Calu3 (cell line): ENCODE measurements around the gene DHRS7C. TPM values are rescaled to one million over a fixed set of nuclear protein-coding genes. Genes with fewer than 3 reads are reported as not detected.

ENCODE experiments used
- BruUV-seq: library from RNA; stranded (reverse); fragments of 400-500 nt; replicated peaks from 2 replicates; lab custom pipeline; 2021; lab: Mats Ljungman, UMichigan
- CTCF ChIA-PET: fragments of 300-600 bp; sonication (Branson Sonifier 250); formaldehyde crosslinking; loops from one replicate; lab custom pipeline; 2022; ENCODE audit warnings: antibody characterized with exemption; lab: Charles Lee
- DNase-seq: peaks from one replicate; pipeline ENCODE4 v3.0.0; 2022
- H3K27ac Mint-ChIP-seq: one replicate; pipeline ENCODE4 v1.8.0; 2022; ENCODE audit warnings: mixed read lengths; ENCODE audit not compliant: unreplicated experiment
- H3K27me3 Mint-ChIP-seq: one replicate; pipeline ENCODE4 v1.8.0; 2022; ENCODE audit warnings: mixed read lengths; ENCODE audit not compliant: unreplicated experiment
- H3K36me3 Mint-ChIP-seq: one replicate; pipeline ENCODE4 v1.8.0; 2022; ENCODE audit warnings: mild to moderate bottlenecking, moderate library complexity, mixed read lengths; ENCODE audit not compliant: insufficient read depth, unreplicated experiment
- H3K4me1 Mint-ChIP-seq: one replicate; pipeline ENCODE4 v1.8.0; 2022; ENCODE audit warnings: mild to moderate bottlenecking, low read depth, mixed read lengths; ENCODE audit not compliant: unreplicated experiment
- H3K4me3 Mint-ChIP-seq: one replicate; pipeline ENCODE4 v1.8.0; 2022; ENCODE audit warnings: mild to moderate bottlenecking, low read depth, moderate library complexity, mixed read lengths; ENCODE audit not compliant: unreplicated experiment
- H3K9me3 Mint-ChIP-seq: one replicate; pipeline ENCODE4 v1.8.0; 2022; ENCODE audit warnings: low read depth, mixed read lengths; ENCODE audit not compliant: unreplicated experiment
- CTCF ChIP-seq: fragments of 200-600 bp; IDR thresholded peaks from one replicate; pipeline ENCODE4 v1.8.0; 2022; ENCODE audit warnings: antibody characterized with exemption; ENCODE audit not compliant: unreplicated experiment
- intact Hi-C: fragments of 100-400 bp; cut with micrococcal nuclease; formaldehyde crosslinking; loops from one replicate; pipeline ENCODE4 v1.10.0; 2022; ENCODE audit not compliant: unreplicated experiment
- total RNA-seq: library from RNA; stranded (reverse); gene quantifications from 2 replicates; pipeline ENCODE4 v1.2.3, GENCODE V29; 2022

DHRS7C gene
- total RNA-seq, 1 experiment from 2014 or later: not detected

DNA sequence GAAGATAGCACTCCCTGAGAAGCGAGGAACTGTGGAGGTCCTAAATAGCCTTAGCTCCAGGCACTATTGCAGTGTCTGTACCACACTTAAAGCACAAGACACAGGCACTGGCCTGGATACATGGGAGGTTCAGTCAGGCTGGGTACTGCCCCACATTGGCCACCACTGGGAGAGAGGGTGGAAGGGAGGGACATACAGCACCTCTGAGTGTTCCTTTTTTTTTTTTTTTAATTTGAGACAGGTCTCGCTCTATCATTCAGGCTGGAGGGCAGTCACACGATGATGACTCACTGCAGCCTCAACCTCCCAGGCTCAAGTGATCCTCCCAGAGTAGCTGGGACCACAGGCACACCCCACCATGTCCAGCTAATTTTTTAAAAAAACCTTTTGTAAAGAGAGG lies 29.1 kb upstream of the DHRS7C start:
- CTCF ChIA-PET: interaction anchor here (0.6 kb wide), 1 partner anchor 99 kb away, joined by 3 read pairs; no protein-coding TSS in a partner anchor
- no peaks in the 10 kb centered on the region for H3K27me3 Mint-ChIP-seq
- intact Hi-C loops: no loop called here
- no peak for DNase-seq
- no peaks in the 10 kb centered on the region for H3K9me3 Mint-ChIP-seq
- no peak overlapping the region for H3K27ac Mint-ChIP-seq
- TF ChIP-seq CTCF: no peak
- no TSS peak for BruUV-seq
- no peak overlapping the region for H3K4me3 Mint-ChIP-seq
- H3K36me3 Mint-ChIP-seq: no peaks in the 10 kb centered on the region
- peaks cover 23% of the 10 kb centered on the region for H3K4me1 Mint-ChIP-seq

- Mint-ChIP-seq H3K4me3 (no peak overlapping the region), H3K27me3 (no peaks in the 10 kb centered on the region), H3K4me1 (peaks cover 23% of the 10 kb centered on the region), H3K27ac (peak overlapping the region; percentile 33), H3K36me3 (no peaks in the 10 kb centered on the region), H3K9me3 (no peaks in the 10 kb centered on the region)
- intact Hi-C loops: no loop called here
- TF ChIP-seq CTCF: no peak
- CTCF ChIA-PET: no interaction called here
- no TSS peak for BruUV-seq
- DNase-seq: no peak
Measured at GRCh38 chr17:9818760-9819159, 27.4 kb upstream of the DHRS7C start.

DNA sequence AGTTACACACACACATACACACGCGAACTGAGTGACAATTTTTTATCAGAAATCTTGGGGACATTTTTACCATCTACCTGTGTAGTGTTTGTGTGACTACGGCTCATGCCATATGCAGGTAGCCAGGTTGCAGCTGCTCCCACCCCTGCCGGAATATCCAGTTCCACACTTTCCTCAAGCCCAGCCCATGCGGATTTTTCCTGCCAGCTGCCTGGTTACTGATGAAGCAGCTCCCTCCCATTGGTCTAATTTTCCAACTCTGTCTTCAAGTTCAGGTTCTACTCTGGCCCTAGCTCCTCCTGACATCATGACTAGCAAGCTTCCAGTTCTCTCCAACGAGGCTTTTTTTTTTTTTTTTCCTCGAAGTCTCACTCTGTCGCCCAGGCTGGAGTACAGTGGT lies 25.7 kb upstream of the DHRS7C start:
- no peak overlapping the region for H3K27ac Mint-ChIP-seq
- no peaks in the 10 kb centered on the region for H3K9me3 Mint-ChIP-seq
- TF ChIP-seq CTCF: no peak
- intact Hi-C loops: no loop called here
- CTCF ChIA-PET: interaction anchor here (0.7 kb wide), 1 partner anchor 58 kb away, joined by 4 read pairs; no protein-coding TSS in a partner anchor
- H3K27me3 Mint-ChIP-seq: no peaks in the 10 kb centered on the region
- H3K36me3 Mint-ChIP-seq: no peaks in the 10 kb centered on the region
- H3K4me3 Mint-ChIP-seq: no peak overlapping the region
- DNase-seq: peak; percentile 61
- no TSS peak for BruUV-seq
- peaks cover 23% of the 10 kb centered on the region for H3K4me1 Mint-ChIP-seq

DNA sequence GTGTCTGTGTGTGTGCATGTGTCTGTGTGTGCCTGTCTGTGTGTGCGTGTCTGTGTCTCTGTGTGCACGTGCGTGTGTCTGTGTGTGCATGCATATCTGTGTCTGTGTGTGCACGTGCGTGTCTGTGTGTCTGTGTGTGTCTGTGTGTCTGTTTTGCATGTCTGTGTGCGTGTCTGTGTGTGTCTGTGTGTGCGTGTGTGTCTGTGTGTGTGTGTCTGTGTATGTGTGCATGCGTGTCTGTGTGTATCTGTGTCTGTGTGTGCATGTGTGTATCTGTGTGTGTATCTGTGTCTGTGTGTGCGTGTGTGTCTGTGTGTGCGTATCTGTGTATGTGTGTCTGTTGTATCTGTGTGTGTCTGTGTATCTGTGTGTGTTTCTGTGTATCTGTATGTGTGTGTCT lies 25.1 kb upstream of the DHRS7C start:
- TF ChIP-seq CTCF: no peak
- DNase-seq: no peak
- Mint-ChIP-seq H3K27me3 (no peaks in the 10 kb centered on the region), H3K27ac (no peak overlapping the region), H3K4me3 (no peak overlapping the region), H3K4me1 (peaks cover 24% of the 10 kb centered on the region), H3K36me3 (no peaks in the 10 kb centered on the region), H3K9me3 (no peaks in the 10 kb centered on the region)
- intact Hi-C loops: no loop called here
- CTCF ChIA-PET: interaction anchor here (0.7 kb wide), 1 partner anchor 57 kb away, joined by 4 read pairs; no protein-coding TSS in a partner anchor
- BruUV-seq: no TSS peak
